Spleen (tissue), 7 donors: ENCODE results near the gene KCNH6.

Source experiments
- CTCF ChIP-seq, 11 experiments: fragments of 200-600 bp in 7 of 11; fragments of 450-650 bp in 4 of 11; sonication (generic) in 4 of 11; IDR thresholded peaks in 8 of 11; conservative IDR thresholded peaks in 3 of 11; 1 replicate in 7 of 11; 2 replicates in 4 of 11; pipeline versions ENCODE4 v1.4.0 to v1.8.0; 2016 to 2021; ENCODE audit warnings: antibody characterized with exemption in 11 of 11, inconsistent platforms in 4 of 11, mild to moderate bottlenecking in 1 of 11
- POLR2A ChIP-seq, 3 donors: fragments of 450-650 bp; IDR thresholded peaks; one replicate each; pipeline ENCODE4 v1.5.1; 2017; ENCODE audit warnings: antibody characterized with exemption in 3 of 3, mild to moderate bottlenecking in 1 of 3
- POLR2AphosphoS5 ChIP-seq, 3 donors: sonication (generic); formaldehyde crosslinking; IDR thresholded peaks; one replicate each; pipeline ENCODE4 v1.5.1; 2017; ENCODE audit warnings: antibody characterized with exemption in 3 of 3
- donor health status: DM: no; HTN: no; CAD: no; lungs with moderate emphysema.
- donor health status: DM: no; HTN: no; CAD: no.
- donor health status: DM: no; HTN: no; CAD: no.

GRCh38 chr17:63578027-63578768 is 55.0 kb downstream of the KCNH6 start:
- no peak for TF ChIP-seq CTCF (IDR thresholded peaks at IDR 0.05 in 8 of 11, conservative IDR thresholded peaks at IDR 0.05 in 3 of 11)
- TF ChIP-seq POLR2A (IDR thresholded peaks at IDR 0.05) = no peak
- TF ChIP-seq POLR2AphosphoS5 (IDR thresholded peaks at IDR 0.05) = no peak
